ENCODE data around the gene DLG3. TPM values are rescaled to one million over a fixed set of nuclear protein-coding genes. Genes with fewer than 3 reads are reported as not detected.

Gene DLG3
- polyA plus RNA-seq, 2 of the 4 experiments (the other 2 are of a cell fraction), result 3.2 to 12.8 TPM

DNA sequence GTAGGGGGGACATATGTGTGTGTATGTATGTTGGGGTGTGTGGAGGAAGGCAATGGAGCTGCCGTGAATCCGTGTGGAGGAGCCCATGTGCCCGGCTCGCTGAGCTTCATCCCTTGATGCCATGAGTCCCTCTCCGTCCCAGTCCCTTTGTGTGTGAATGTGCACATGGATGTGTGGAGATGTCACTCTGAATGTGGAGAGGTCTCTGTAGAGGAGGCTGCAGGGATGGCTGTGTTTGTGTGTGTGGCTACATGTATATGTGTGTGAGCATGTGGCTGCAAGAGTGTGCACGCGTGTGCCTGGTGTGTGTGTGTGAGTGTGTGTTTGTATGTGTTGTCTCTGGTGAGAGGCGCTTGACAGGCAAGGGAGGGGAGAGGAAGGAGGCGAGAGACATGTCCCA lies 1.3 kb downstream of the DLG3 start:
- ChIA-PET CTCF (interaction anchor here (1.1 kb wide), 1 partner anchor 220 kb away, joined by 3 read pairs; no protein-coding TSS in a partner anchor), POLR2A (no interaction called here)
- no peak for DNase-seq (ENCODE audit: low read depth in 1 of 2, low spot score in 1 of 2)
- TF ChIP-seq JUNB (IDR thresholded peaks at IDR 0.05) (no peak), NFE2L2 (conservative IDR thresholded peaks at IDR 0.05; ENCODE audit: low read length) (no peak), POLR2A (IDR thresholded peaks at IDR 0.05; ENCODE audit: low read length) (no peak)
- TF ChIP-seq, protein P1, sequence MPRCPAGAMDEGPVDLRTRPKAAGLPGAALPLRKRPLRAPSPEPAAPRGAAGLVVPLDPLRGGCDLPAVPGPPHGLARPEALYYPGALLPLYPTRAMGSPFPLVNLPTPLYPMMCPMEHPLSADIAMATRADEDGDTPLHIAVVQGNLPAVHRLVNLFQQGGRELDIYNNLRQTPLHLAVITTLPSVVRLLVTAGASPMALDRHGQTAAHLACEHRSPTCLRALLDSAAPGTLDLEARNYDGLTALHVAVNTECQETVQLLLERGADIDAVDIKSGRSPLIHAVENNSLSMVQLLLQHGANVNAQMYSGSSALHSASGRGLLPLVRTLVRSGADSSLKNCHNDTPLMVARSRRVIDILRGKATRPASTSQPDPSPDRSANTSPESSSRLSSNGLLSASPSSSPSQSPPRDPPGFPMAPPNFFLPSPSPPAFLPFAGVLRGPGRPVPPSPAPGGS (IDR thresholded peaks at IDR 0.05), result no peak
- H3K27ac ChIP-seq, result no peak overlapping the region
- H3K4me1 ChIP-seq, result 0 out of 3 replicates have a peak, but pooled peaks cover 4% of the 10 kb centered on the region
- FAIRE-seq, result no peak
- no peaks in the 10 kb centered on the region for H3K9me3 ChIP-seq
- no peak overlapping the region for H3K4me3 ChIP-seq
- H3K4me2 ChIP-seq, result no peak overlapping the region
- WGBS (ENCODE audit: missing lambda C conversion rate), result 69% methylated on average over 9 of the region's 9 CpGs
- ATAC-seq, result no peak

DNA sequence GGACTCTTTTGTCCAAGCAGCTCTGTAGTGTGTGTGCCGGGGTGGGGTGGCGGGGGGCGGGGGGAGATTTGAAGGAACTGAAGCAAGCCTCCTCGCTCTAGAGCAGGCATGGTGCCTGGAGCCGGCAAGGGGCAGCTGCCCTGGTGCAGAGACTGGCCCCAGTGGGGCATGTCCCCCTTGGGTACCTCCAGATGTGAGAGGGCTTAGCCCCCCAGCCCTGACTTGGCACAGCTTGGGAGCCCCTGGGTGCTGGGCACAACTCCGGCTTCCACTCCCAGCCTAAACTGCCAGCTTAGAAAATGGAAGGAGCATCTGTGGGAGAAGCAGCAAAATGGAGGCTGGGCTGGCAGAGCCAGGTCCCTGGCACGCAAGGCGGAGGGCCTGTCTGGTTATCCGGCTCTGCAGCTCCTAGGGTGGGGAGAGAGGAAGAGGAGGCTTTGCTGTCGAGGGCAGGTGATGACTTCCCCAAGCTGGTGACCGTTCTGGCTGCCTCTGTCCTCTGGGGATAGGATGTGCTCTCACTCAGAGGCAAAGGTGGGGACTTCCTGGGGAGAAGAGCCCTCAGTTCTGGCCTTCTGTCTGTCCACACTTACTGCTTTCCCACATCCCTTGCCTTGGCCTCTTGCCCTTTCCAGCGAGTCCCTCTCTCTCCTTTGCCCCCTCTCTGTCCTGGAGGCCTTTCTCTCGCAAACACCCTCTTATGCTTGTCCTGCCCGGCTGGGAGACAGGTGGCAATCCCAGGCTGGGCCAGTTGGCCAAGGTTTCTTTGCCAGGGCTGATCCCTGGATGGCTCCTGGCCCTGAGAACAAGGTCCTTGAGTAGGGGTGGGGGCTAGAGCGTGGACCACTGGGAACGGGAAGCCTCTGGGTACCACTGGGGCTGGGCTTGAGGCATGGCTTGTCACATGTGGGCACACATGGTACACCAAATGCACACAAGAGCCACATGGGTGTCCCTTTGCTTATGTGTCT lies 2.0 kb downstream of the DLG3 start:
- POLR2A ChIA-PET, result no interaction called here
- Histone ChIP-seq H3K27ac (no peak overlapping the region), H3K9me3 (no peaks in the 10 kb centered on the region), H3K4me3 (no peak overlapping the region), H3K4me1 (0 out of 3 replicates have a peak, but pooled peaks cover 4% of the 10 kb centered on the region), H3K4me2 (no peak overlapping the region)
- FAIRE-seq (no peak), ATAC-seq (no peak), DNase-seq (ENCODE audit: low read depth in 1 of 2, low spot score in 1 of 2) (no peak)
- CTCF ChIA-PET, result interaction anchor here (1.1 to 1.5 kb wide), 2 partner anchors 219 to 314 kb away, joined by 3 read pairs; partner anchors contain the start of gene IGBP1
- TF ChIP-seq, protein P1 (IDR thresholded peaks at IDR 0.05), result no peak
- TF ChIP-seq, protein P2, sequence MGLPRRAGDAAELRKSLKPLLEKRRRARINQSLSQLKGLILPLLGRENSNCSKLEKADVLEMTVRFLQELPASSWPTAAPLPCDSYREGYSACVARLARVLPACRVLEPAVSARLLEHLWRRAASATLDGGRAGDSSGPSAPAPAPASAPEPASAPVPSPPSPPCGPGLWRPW (IDR thresholded peaks at IDR 0.05), result no peak
- TF ChIP-seq, protein P3, sequence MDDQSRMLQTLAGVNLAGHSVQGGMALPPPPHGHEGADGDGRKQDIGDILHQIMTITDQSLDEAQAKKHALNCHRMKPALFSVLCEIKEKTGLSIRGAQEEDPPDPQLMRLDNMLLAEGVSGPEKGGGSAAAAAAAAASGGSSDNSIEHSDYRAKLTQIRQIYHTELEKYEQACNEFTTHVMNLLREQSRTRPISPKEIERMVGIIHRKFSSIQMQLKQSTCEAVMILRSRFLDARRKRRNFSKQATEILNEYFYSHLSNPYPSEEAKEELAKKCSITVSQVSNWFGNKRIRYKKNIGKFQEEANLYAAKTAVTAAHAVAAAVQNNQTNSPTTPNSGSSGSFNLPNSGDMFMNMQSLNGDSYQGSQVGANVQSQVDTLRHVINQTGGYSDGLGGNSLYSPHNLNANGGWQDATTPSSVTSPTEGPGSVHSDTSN (IDR thresholded peaks at IDR 0.05), result no peak
- no peak for TF ChIP-seq CHD4 (IDR thresholded peaks at IDR 0.05; ENCODE audit: borderline replicate concordance)
- no peak for TF ChIP-seq HOXA7 (CRISPR knock-in tag; IDR thresholded peaks at IDR 0.05)
- TF ChIP-seq, protein P4, sequence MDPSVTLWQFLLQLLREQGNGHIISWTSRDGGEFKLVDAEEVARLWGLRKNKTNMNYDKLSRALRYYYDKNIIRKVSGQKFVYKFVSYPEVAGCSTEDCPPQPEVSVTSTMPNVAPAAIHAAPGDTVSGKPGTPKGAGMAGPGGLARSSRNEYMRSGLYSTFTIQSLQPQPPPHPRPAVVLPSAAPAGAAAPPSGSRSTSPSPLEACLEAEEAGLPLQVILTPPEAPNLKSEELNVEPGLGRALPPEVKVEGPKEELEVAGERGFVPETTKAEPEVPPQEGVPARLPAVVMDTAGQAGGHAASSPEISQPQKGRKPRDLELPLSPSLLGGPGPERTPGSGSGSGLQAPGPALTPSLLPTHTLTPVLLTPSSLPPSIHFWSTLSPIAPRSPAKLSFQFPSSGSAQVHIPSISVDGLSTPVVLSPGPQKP (IDR thresholded peaks at IDR 0.05; ENCODE audit: low read depth, low read length), result no peak
- TF ChIP-seq, protein P5, sequence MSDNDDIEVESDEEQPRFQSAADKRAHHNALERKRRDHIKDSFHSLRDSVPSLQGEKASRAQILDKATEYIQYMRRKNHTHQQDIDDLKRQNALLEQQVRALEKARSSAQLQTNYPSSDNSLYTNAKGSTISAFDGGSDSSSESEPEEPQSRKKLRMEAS (IDR thresholded peaks at IDR 0.05), result no peak
- no peak for TF ChIP-seq EP300 (IDR thresholded peaks at IDR 0.05)
- no peak for TF ChIP-seq EHF (CRISPR knock-in tag; IDR thresholded peaks at IDR 0.05)
- no peak for TF ChIP-seq SMC3 (IDR thresholded peaks at IDR 0.05)
- TF ChIP-seq FOXS1 (CRISPR knock-in tag; IDR thresholded peaks at IDR 0.05), result no peak
- TF ChIP-seq RAD21 (conservative IDR thresholded peaks at IDR 0.05 in 1 of 2, IDR thresholded peaks at IDR 0.05 in 1 of 2), result no peak
- TF ChIP-seq POLR2A (IDR thresholded peaks at IDR 0.05; ENCODE audit: low read length), result no peak
- TF ChIP-seq MAFK (IDR thresholded peaks at IDR 0.05; ENCODE audit: partially characterized antibody), result no peak
- 33% methylated on average over 10 of the region's 16 CpGs for WGBS (ENCODE audit: missing lambda C conversion rate)
